Transverse colon (tissue), 4 donors: Measurements from ENCODE around the gene ISOC1.

ENCODE experiments used
- CTCF ChIP-seq, 5 experiments: fragments of 200-600 bp in 3 of 5; fragments of 450-650 bp in 2 of 5; sonication (generic) in 3 of 5; IDR thresholded peaks; 1 replicate in 2 of 5; 2 replicates in 3 of 5; pipeline ENCODE4 v1.5.1; 2016 to 2017; ENCODE audit warnings: antibody characterized with exemption in 5 of 5, inconsistent platforms in 3 of 5, mild to moderate bottlenecking in 2 of 5, moderate library complexity in 1 of 5
- EP300 ChIP-seq: sonication (generic); formaldehyde crosslinking; IDR thresholded peaks from one replicate; pipeline ENCODE4 v1.6.1; 2017; ENCODE audit warnings: antibody characterized with exemption, low read depth
- POLR2A ChIP-seq: fragments of 450-650 bp; IDR thresholded peaks from one replicate; pipeline ENCODE4 v1.6.1; 2016; ENCODE audit warnings: antibody characterized with exemption, mild to moderate bottlenecking, moderate library complexity
- POLR2AphosphoS5 ChIP-seq, 3 donors: sonication (generic); formaldehyde crosslinking; IDR thresholded peaks; one replicate each; pipeline ENCODE4 v1.6.1; 2016; ENCODE audit warnings: antibody characterized with exemption in 3 of 3

GRCh38 chr5:129114539-129115193, 20.1 kb downstream of the ISOC1 start:
- no peak for TF ChIP-seq CTCF (IDR thresholded peaks at IDR 0.05)
- no peak for TF ChIP-seq POLR2A
- no peak for TF ChIP-seq EP300
- TF ChIP-seq POLR2AphosphoS5 (IDR thresholded peaks at IDR 0.05) = no peak
